Measurements from ENCODE around the gene SMYD3. TPM values are rescaled to one million over a fixed set of nuclear protein-coding genes. Genes with fewer than 3 reads are reported as not detected.

The SMYD3 gene
- polyA plus RNA-seq, 2 of the 4 experiments (the other 2 are of a cell fraction), result 18.2 to 35.2 TPM

- no peak overlapping the region for H3K4me2 ChIP-seq
- POLR2A ChIA-PET, result no interaction called here
- ATAC-seq (no peak), DNase-seq (ENCODE audit: low read depth in 1 of 2, low spot score in 1 of 2) (no peak), FAIRE-seq (no peak)
- no peak overlapping the region for H3K27ac ChIP-seq
- H3K4me3 ChIP-seq, result no peak overlapping the region
- H3K9me3 ChIP-seq, result no peaks in the 10 kb centered on the region
- 84% methylated on average over 2 of the region's 2 CpGs for WGBS (ENCODE audit: missing lambda C conversion rate)
- CTCF ChIA-PET, result no interaction called here
- TF ChIP-seq FOSB (CRISPR knock-in tag; IDR thresholded peaks at IDR 0.05) (no peak), EHMT2 (IDR thresholded peaks at IDR 0.05; ENCODE audit: low read depth) (no peak), NR3C1 (IDR thresholded peaks at IDR 0.05) (no peak), MAX (IDR thresholded peaks at IDR 0.05) (no peak), ATOH8 (CRISPR knock-in tag; IDR thresholded peaks at IDR 0.05; ENCODE audit: low read depth) (no peak), GATA3 (IDR thresholded peaks at IDR 0.05; ENCODE audit: borderline replicate concordance) (no peak), RARB (CRISPR knock-in tag; IDR thresholded peaks at IDR 0.05) (no peak), PHF8 (IDR thresholded peaks at IDR 0.05; ENCODE audit: borderline replicate concordance, low read depth) (no peak), NPAS2 (CRISPR knock-in tag; IDR thresholded peaks at IDR 0.05; ENCODE audit: borderline replicate concordance) (no peak)
- H3K4me1 ChIP-seq, result no peaks in the 10 kb centered on the region; the same call in 2 of the 3 replicates
Observed at GRCh38 chr1:245774196-245774595, 732.9 kb downstream of the SMYD3 start.

GRCh38 chr1:245773344-245773743 lies 733.7 kb downstream of the SMYD3 start:
- ATAC-seq (no peak), DNase-seq (ENCODE audit: low read depth in 1 of 2, low spot score in 1 of 2) (no peak), FAIRE-seq (no peak)
- Histone ChIP-seq H3K4me2 (no peak overlapping the region), H3K27ac (no peak overlapping the region), H3K4me3 (no peak overlapping the region), H3K9me3 (no peaks in the 10 kb centered on the region), H3K4me1 (no peaks in the 10 kb centered on the region; the same call in 2 of the 3 replicates)
- CTCF ChIA-PET, result no interaction called here
- no peak for TF ChIP-seq SMC3 (IDR thresholded peaks at IDR 0.05)
- TF ChIP-seq E2F6 (IDR thresholded peaks at IDR 0.05; ENCODE audit: borderline replicate concordance, low read depth), result no peak
- no peak for TF ChIP-seq RNF2 (IDR thresholded peaks at IDR 0.05; ENCODE audit: borderline replicate concordance, low read depth)
- TF ChIP-seq FOSB (CRISPR knock-in tag; IDR thresholded peaks at IDR 0.05), result no peak
- no peak for TF ChIP-seq ZSCAN20 (CRISPR knock-in tag; IDR thresholded peaks at IDR 0.05)
- no peak for TF ChIP-seq CBX2 (IDR thresholded peaks at IDR 0.05; ENCODE audit: borderline replicate concordance, low read depth)
- no peak for TF ChIP-seq ELK1 (IDR thresholded peaks at IDR 0.05; ENCODE audit: low read depth, low read length)
- TF ChIP-seq EHMT2 (IDR thresholded peaks at IDR 0.05; ENCODE audit: low read depth), result no peak
- POLR2A ChIA-PET, result no interaction called here
- WGBS (ENCODE audit: missing lambda C conversion rate), result 83% methylated on average over 3 of the region's 3 CpGs

- Histone ChIP-seq H3K4me1 (no peaks in the 10 kb centered on the region; the same call in 2 of the 3 replicates), H3K4me3 (no peak overlapping the region), H3K4me2 (no peak overlapping the region), H3K9me3 (no peaks in the 10 kb centered on the region), H3K27ac (no peak overlapping the region)
- TF ChIP-seq FOSL2 (IDR thresholded peaks at IDR 0.05) (no peak), FOSL2 (CRISPR knock-in tag; IDR thresholded peaks at IDR 0.05) (no peak), SMC3 (IDR thresholded peaks at IDR 0.05) (no peak), MYC (IDR thresholded peaks at IDR 0.05; ENCODE audit: borderline replicate concordance, low read length) (no peak), JUN (IDR thresholded peaks at IDR 0.05) (no peak), KDM1A (IDR thresholded peaks at IDR 0.05; ENCODE audit: low read depth) (no peak), BHLHE40 (IDR thresholded peaks at IDR 0.05; ENCODE audit: low read depth, low read length) (no peak), CBX8 (IDR thresholded peaks at IDR 0.05) (no peak), RARB (CRISPR knock-in tag; IDR thresholded peaks at IDR 0.05) (no peak), NFE2L2 (conservative IDR thresholded peaks at IDR 0.05; ENCODE audit: low read length) (no peak), MAFK (IDR thresholded peaks at IDR 0.05; ENCODE audit: partially characterized antibody) (no peak), EHF (CRISPR knock-in tag; IDR thresholded peaks at IDR 0.05) (no peak), ELK1 (IDR thresholded peaks at IDR 0.05; ENCODE audit: low read depth, low read length) (no peak), ATOH8 (CRISPR knock-in tag; IDR thresholded peaks at IDR 0.05; ENCODE audit: low read depth) (no peak), USF2 (IDR thresholded peaks at IDR 0.05) (no peak), NR3C1 (IDR thresholded peaks at IDR 0.05) (no peak), PHF8 (IDR thresholded peaks at IDR 0.05; ENCODE audit: borderline replicate concordance, low read depth) (no peak)
- ChIA-PET POLR2A (no interaction called here), CTCF (no interaction called here)
- 42% methylated on average over 1 of the region's 1 CpG for WGBS (ENCODE audit: missing lambda C conversion rate)
- DNase-seq (ENCODE audit: low read depth in 1 of 2, low spot score in 1 of 2), result no peak
- no peak for FAIRE-seq
- no peak for ATAC-seq
Observed at GRCh38 chr1:245772739-245773138, 734.3 kb downstream of the SMYD3 start.
